ENCODE measurements around the gene TPO.

TPO gene

DNA sequence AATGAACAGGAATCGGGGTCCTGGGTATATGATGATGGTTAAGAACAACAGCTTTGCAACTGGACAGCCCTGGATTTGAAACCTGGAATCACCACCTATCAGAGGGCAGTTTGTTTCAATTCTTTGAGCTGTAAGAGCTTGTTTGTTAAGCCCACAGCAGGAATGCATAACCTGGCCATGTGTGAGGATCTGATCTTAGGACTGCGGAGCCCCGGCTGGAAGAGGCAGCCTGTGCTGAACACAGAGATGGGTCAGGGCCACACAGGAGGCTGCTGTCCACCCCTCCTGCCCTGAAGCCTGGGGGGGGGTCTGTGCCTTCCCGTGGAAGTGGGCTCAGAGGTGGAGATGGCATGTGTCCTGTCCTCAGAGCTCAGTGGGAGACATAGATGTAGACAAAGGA, 24.3 kb downstream of the TPO start:
- Histone ChIP-seq H3K9ac (ENCODE audit: low read length) (no peak overlapping the region), H2AK5ac (ENCODE audit: low read length) (no peak overlapping the region), H4K12ac (ENCODE audit: low read depth, low read length) (no peak overlapping the region), H3K4me1 (ENCODE audit: control insufficient read depth in 1 of 2, insufficient read depth in 2 of 2, low read length in 2 of 2) (no peaks in the 10 kb centered on the region), H2BK5ac (ENCODE audit: low read depth, low read length, poor library complexity) (no peak overlapping the region), H4K8ac (ENCODE audit: low read depth, low read length) (no peak overlapping the region), H4K91ac (ENCODE audit: low read depth, low read length) (no peak overlapping the region), H3K79me1 (ENCODE audit: low read length) (no peaks in the 10 kb centered on the region), H2BK12ac (ENCODE audit: low read length) (no peak overlapping the region), H3K14ac (ENCODE audit: low read length) (no peak overlapping the region), H2AFZ (ENCODE audit: insufficient read depth, low read length, poor library complexity) (no peak overlapping the region), H3K27me3 (ENCODE audit: insufficient read depth, low read length) (no peaks in the 10 kb centered on the region), H3K36me3 (ENCODE audit: control insufficient read depth in 1 of 2, insufficient read depth in 2 of 2, low read length in 2 of 2) (no peaks in the 10 kb centered on the region), H3K9me3 (ENCODE audit: insufficient read depth, low read depth, low read length) (peaks cover 5% of the 10 kb centered on the region), H3K23ac (ENCODE audit: low read length) (no peak overlapping the region), H3K4ac (ENCODE audit: low read depth, low read length) (no peak overlapping the region), H3K79me2 (ENCODE audit: control insufficient read depth, insufficient read depth, low read length, poor library complexity) (no peaks in the 10 kb centered on the region), H3K4me2 (ENCODE audit: low read length) (no peak overlapping the region), H2BK120ac (ENCODE audit: insufficient read depth, low read length, poor library complexity) (no peak overlapping the region), H3K4me3 (ENCODE audit: low read depth, low read length) (no peak overlapping the region), H3K18ac (ENCODE audit: low read length) (no peak overlapping the region), H3K27ac (ENCODE audit: low read depth, low read length) (no peak overlapping the region)
- DNase-seq, result no peak
- no CpG with 5 or more reads among the region's 4 CpGs for WGBS (ENCODE audit: extremely low coverage, insufficient coverage, insufficient read length)

DNA sequence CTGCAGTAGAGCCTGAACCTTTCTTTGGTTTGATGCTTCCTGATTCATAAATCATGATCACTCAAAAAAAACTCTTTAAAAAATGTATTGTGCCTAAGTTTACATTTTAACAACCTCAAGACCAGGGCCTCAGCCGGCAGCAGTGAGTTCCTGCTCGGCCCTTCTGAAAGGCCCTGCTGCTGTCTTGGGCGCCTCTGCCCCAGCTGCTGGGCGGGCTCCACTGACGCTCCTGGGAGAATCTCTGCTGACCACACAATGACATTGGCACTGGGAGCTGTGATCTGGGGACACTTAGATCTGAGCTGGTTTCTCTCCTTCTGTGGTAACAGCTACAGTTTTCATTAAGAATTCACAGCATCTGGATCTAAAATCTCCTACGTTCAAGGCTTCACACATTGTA, 25.7 kb downstream of the TPO start:
- no peak overlapping the region for H2BK120ac ChIP-seq (ENCODE audit: insufficient read depth, low read length, poor library complexity)
- H3K18ac ChIP-seq (ENCODE audit: low read length), result no peak overlapping the region
- H3K14ac ChIP-seq (ENCODE audit: low read length), result no peak overlapping the region
- no peak overlapping the region for H2AFZ ChIP-seq (ENCODE audit: insufficient read depth, low read length, poor library complexity)
- H3K79me1 ChIP-seq (ENCODE audit: low read length), result no peaks in the 10 kb centered on the region
- H3K79me2 ChIP-seq (ENCODE audit: control insufficient read depth, insufficient read depth, low read length, poor library complexity), result no peaks in the 10 kb centered on the region
- no peak overlapping the region for H3K4ac ChIP-seq (ENCODE audit: low read depth, low read length)
- H4K12ac ChIP-seq (ENCODE audit: low read depth, low read length), result no peak overlapping the region
- no peaks in the 10 kb centered on the region for H3K27me3 ChIP-seq (ENCODE audit: insufficient read depth, low read length)
- no peaks in the 10 kb centered on the region for H3K36me3 ChIP-seq (ENCODE audit: control insufficient read depth in 1 of 2, insufficient read depth in 2 of 2, low read length in 2 of 2)
- WGBS (ENCODE audit: extremely low coverage, insufficient coverage, insufficient read length), result no CpG with 5 or more reads among the region's 6 CpGs
- no peak overlapping the region for H4K91ac ChIP-seq (ENCODE audit: low read depth, low read length)
- no peak overlapping the region for H2AK5ac ChIP-seq (ENCODE audit: low read length)
- no peak overlapping the region for H3K27ac ChIP-seq (ENCODE audit: low read depth, low read length)
- DNase-seq, result no peak
- no peak overlapping the region for H2BK5ac ChIP-seq (ENCODE audit: low read depth, low read length, poor library complexity)
- H3K23ac ChIP-seq (ENCODE audit: low read length), result no peak overlapping the region
- no peak overlapping the region for H2BK12ac ChIP-seq (ENCODE audit: low read length)
- H4K8ac ChIP-seq (ENCODE audit: low read depth, low read length), result no peak overlapping the region
- H3K4me3 ChIP-seq (ENCODE audit: low read depth, low read length), result no peak overlapping the region
- no peak overlapping the region for H3K4me2 ChIP-seq (ENCODE audit: low read length)
- no peaks in the 10 kb centered on the region for H3K4me1 ChIP-seq (ENCODE audit: control insufficient read depth in 1 of 2, insufficient read depth in 2 of 2, low read length in 2 of 2)
- H3K9ac ChIP-seq (ENCODE audit: low read length), result no peak overlapping the region
- peaks cover 5% of the 10 kb centered on the region for H3K9me3 ChIP-seq (ENCODE audit: insufficient read depth, low read depth, low read length)

- WGBS (ENCODE audit: extremely low coverage, insufficient coverage, insufficient read length), result no CpG with 5 or more reads among the region's 7 CpGs
- H2BK12ac ChIP-seq (ENCODE audit: low read length), result no peak overlapping the region
Measured at GRCh38 chr2:1440581-1440980, 27.3 kb downstream of the TPO start.

DNA sequence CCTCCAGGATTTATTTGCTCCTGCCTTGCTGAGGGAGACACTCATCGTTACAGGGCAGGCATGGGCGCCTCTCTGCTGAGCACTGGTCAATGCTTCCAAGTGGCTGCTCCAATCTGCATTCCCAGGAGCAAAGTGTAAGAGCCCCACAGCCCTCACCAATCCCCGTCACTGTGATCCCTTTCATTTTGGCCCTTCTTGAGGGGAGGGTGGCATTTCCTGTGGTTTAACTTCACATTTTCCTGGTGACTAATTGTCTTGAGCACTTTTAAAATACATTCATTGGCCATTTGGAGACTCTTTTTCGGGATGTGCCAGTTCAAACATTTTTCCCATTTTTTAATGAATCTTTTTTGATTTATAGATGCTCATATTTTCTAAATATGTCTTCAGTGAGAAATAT, 33.0 kb downstream of the TPO start:
- Histone ChIP-seq H3K36me3 (ENCODE audit: control insufficient read depth in 1 of 2, insufficient read depth in 2 of 2, low read length in 2 of 2) (no peaks in the 10 kb centered on the region), H2BK120ac (ENCODE audit: insufficient read depth, low read length, poor library complexity) (no peak overlapping the region), H2BK12ac (ENCODE audit: low read length) (no peak overlapping the region), H4K8ac (ENCODE audit: low read depth, low read length) (no peak overlapping the region), H3K9me3 (ENCODE audit: insufficient read depth, low read depth, low read length) (peaks cover 5% of the 10 kb centered on the region), H3K4me3 (ENCODE audit: low read depth, low read length) (no peak overlapping the region), H3K9ac (ENCODE audit: low read length) (no peak overlapping the region), H3K79me2 (ENCODE audit: control insufficient read depth, insufficient read depth, low read length, poor library complexity) (no peaks in the 10 kb centered on the region), H2AFZ (ENCODE audit: insufficient read depth, low read length, poor library complexity) (no peak overlapping the region), H2BK5ac (ENCODE audit: low read depth, low read length, poor library complexity) (no peak overlapping the region), H3K4me2 (ENCODE audit: low read length) (no peak overlapping the region), H3K79me1 (ENCODE audit: low read length) (no peaks in the 10 kb centered on the region), H3K4ac (ENCODE audit: low read depth, low read length) (no peak overlapping the region), H4K91ac (ENCODE audit: low read depth, low read length) (no peak overlapping the region), H3K27ac (ENCODE audit: low read depth, low read length) (no peak overlapping the region), H3K27me3 (ENCODE audit: insufficient read depth, low read length) (no peaks in the 10 kb centered on the region), H2AK5ac (ENCODE audit: low read length) (no peak overlapping the region), H3K18ac (ENCODE audit: low read length) (no peak overlapping the region), H3K4me1 (ENCODE audit: control insufficient read depth in 1 of 2, insufficient read depth in 2 of 2, low read length in 2 of 2) (no peaks in the 10 kb centered on the region), H3K14ac (ENCODE audit: low read length) (no peak overlapping the region), H3K23ac (ENCODE audit: low read length) (no peak overlapping the region), H4K12ac (ENCODE audit: low read depth, low read length) (no peak overlapping the region)
- DNase-seq, result no peak
- WGBS (ENCODE audit: extremely low coverage, insufficient coverage, insufficient read length), result no CpG with 5 or more reads among the region's 4 CpGs

More at GRCh38 chr2:1440581-1440980, 27.3 kb downstream of the TPO start:
- no peak overlapping the region for H4K12ac ChIP-seq (ENCODE audit: low read depth, low read length)
- no peak overlapping the region for H2AFZ ChIP-seq (ENCODE audit: insufficient read depth, low read length, poor library complexity)
- no peak overlapping the region for H3K4ac ChIP-seq (ENCODE audit: low read depth, low read length)
- H3K14ac ChIP-seq (ENCODE audit: low read length), result no peak overlapping the region
- H3K27me3 ChIP-seq (ENCODE audit: insufficient read depth, low read length), result no peaks in the 10 kb centered on the region
- no peak for DNase-seq
- no peak overlapping the region for H3K4me2 ChIP-seq (ENCODE audit: low read length)
- H2AK5ac ChIP-seq (ENCODE audit: low read length), result no peak overlapping the region
- peaks cover 5% of the 10 kb centered on the region for H3K9me3 ChIP-seq (ENCODE audit: insufficient read depth, low read depth, low read length)
- no peak overlapping the region for H4K91ac ChIP-seq (ENCODE audit: low read depth, low read length)
- H2BK5ac ChIP-seq (ENCODE audit: low read depth, low read length, poor library complexity), result no peak overlapping the region
- no peaks in the 10 kb centered on the region for H3K79me1 ChIP-seq (ENCODE audit: low read length)
- no peak overlapping the region for H3K4me3 ChIP-seq (ENCODE audit: low read depth, low read length)
- no peak overlapping the region for H3K18ac ChIP-seq (ENCODE audit: low read length)
- H3K23ac ChIP-seq (ENCODE audit: low read length), result no peak overlapping the region
- no peaks in the 10 kb centered on the region for H3K79me2 ChIP-seq (ENCODE audit: control insufficient read depth, insufficient read depth, low read length, poor library complexity)
- no peak overlapping the region for H2BK120ac ChIP-seq (ENCODE audit: insufficient read depth, low read length, poor library complexity)
- H3K27ac ChIP-seq (ENCODE audit: low read depth, low read length), result no peak overlapping the region
- H3K4me1 ChIP-seq (ENCODE audit: control insufficient read depth in 1 of 2, insufficient read depth in 2 of 2, low read length in 2 of 2), result no peaks in the 10 kb centered on the region
- no peaks in the 10 kb centered on the region for H3K36me3 ChIP-seq (ENCODE audit: control insufficient read depth in 1 of 2, insufficient read depth in 2 of 2, low read length in 2 of 2)
- no peak overlapping the region for H4K8ac ChIP-seq (ENCODE audit: low read depth, low read length)
- no peak overlapping the region for H3K9ac ChIP-seq (ENCODE audit: low read length)
